NCI-H2107 treated with DMSO at 0.1 percent for 48 hours (cell line): Measurements from ENCODE around the gene SARNP.
A peak's percentile ranks its signal among the peaks of the same experiment; 100 is the strongest.
"Not testable (repeated sequence)": the region's sequence is repeated elsewhere in the genome, so short reads cannot be mapped to it uniquely, and the experiment has no call there.

Experiments
- DNase-seq: peaks from one replicate; lab custom pipeline; 2025; ENCODE audit not compliant: unreplicated experiment; lab: John Stamatoyannopoulos, UW

SARNP gene

GRCh38 chr12:55797068-55797467 lies 20.5 kb downstream of the SARNP start:
- DNase-seq = no peak

GRCh38 chr12:55795950-55796349 lies 21.6 kb downstream of the SARNP start:
- DNase-seq = no peak

- DNase-seq = no peak
These were observed 27.6 kb downstream of the SARNP start for GRCh38 chr12:55789893-55790292.

GRCh38 chr12:55789171-55789570 lies 28.4 kb downstream of the SARNP start:
- no peak for DNase-seq

- no peak for DNase-seq
These were observed 29.0 kb downstream of the SARNP start for GRCh38 chr12:55788546-55788945.

- DNase-seq = no peak
These were observed 36.8 kb downstream of the SARNP start for GRCh38 chr12:55780685-55781084.

- DNase-seq = no peak
These were observed 39.7 kb downstream of the SARNP start for GRCh38 chr12:55777856-55778255.

GRCh38 chr12:55771736-55772135 lies 45.8 kb downstream of the SARNP start:
- DNase-seq = no peak

- no peak for DNase-seq
These were observed 50.4 kb downstream of the SARNP start for GRCh38 chr12:55767156-55767555.

- peak; percentile 38 for DNase-seq
These were observed 51.7 kb downstream of the SARNP start for GRCh38 chr12:55765736-55766290.

GRCh38 chr12:55762646-55763045 lies 54.9 kb downstream of the SARNP start:
- DNase-seq = peak; percentile 15

GRCh38 chr12:55760663-55761062 lies 56.9 kb downstream of the SARNP start:
- no peak for DNase-seq

GRCh38 chr12:55758575-55758974 lies 58.9 kb downstream of the SARNP start:
- not testable (repeated sequence) for DNase-seq

GRCh38 chr12:55757701-55758100 lies 59.8 kb downstream of the SARNP start:
- DNase-seq = no peak

GRCh38 chr12:55755246-55755645 lies 62.3 kb downstream of the SARNP start:
- DNase-seq = no peak

GRCh38 chr12:55748230-55748993 lies 69.1 kb downstream of the SARNP start:
- DNase-seq = no peak

GRCh38 chr12:55746913-55747231 lies 70.7 kb downstream of the SARNP start:
- DNase-seq = no peak

GRCh38 chr12:55746174-55746912 lies 71.2 kb downstream of the SARNP start:
- DNase-seq = no peak

- DNase-seq = peak; percentile 83
These were observed 72.0 kb downstream of the SARNP start for GRCh38 chr12:55745361-55746173.

- DNase-seq = peak; percentile 60
These were observed 73.0 kb downstream of the SARNP start for GRCh38 chr12:55744340-55745030.
